GM12892 (cell line): ENCODE results near the gene PPP1R13B.

Experiments
- DNase-seq: peaks from one replicate; pipeline ENCODE4 v3.0.0; 2011; ENCODE audit not compliant: insufficient read length
- FAIRE-seq: peaks from 2 replicates; lab custom pipeline; 2011; peaks lifted over from hg19 to GRCh38; lab: Jason Lieb, UNC
- POLR2A ChIP-seq: IDR thresholded peaks from 2 replicates; pipeline ENCODE4 v1.6.1; 2011; ENCODE audit warnings: low read depth, low read length, control low read depth
- POLR2AphosphoS5 ChIP-seq: IDR thresholded peaks from 2 replicates; pipeline ENCODE4 v1.6.1; 2011; ENCODE audit warnings: low read depth, low read length, control low read depth
- TAF1 ChIP-seq: IDR thresholded peaks from 2 replicates; pipeline ENCODE4 v1.6.1; 2011; ENCODE audit warnings: low read depth, mild to moderate bottlenecking, control low read depth, low read length, borderline replicate concordance

Gene PPP1R13B

DNA sequence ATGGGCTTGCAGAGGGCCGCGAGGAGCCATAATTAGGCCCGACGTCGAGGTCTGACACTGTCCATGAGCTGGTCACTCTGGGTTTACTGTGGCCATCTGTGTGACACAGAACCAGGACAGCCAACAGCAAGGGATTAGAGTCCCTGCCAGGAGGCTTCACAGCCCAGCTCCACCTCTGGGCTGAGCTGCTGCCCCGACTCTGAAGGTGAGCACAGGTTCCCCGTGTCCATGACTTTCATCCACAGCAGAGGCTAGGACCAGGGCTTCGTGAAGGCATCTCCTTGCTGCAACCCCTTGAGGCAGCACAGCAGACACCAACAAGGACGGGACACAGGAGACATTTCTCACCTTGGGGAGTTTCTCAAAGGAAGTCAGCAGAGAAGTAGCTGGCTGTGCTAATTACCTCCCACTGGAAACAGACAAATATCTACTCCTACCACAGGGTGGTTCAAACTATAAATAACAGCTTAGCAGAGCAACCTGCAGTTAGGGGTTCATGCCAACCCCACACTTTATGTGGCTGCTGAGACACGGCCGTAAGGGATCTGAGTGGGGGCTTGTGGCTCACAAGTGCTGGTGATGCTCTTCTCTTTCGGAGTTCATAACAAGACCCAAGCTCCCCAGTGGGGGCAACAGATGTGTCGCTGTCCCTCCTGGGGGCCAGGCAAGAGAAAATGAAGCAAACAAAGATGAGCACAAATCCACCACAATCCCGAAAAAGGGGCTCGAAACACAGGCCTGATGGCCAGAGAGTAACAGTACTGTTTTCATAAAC lies 102.6 kb downstream of the PPP1R13B start:
- DNase-seq, result no peak
- TF ChIP-seq TAF1 (no peak), POLR2AphosphoS5 (no peak), POLR2A (no peak)
- no peak for FAIRE-seq

DNA sequence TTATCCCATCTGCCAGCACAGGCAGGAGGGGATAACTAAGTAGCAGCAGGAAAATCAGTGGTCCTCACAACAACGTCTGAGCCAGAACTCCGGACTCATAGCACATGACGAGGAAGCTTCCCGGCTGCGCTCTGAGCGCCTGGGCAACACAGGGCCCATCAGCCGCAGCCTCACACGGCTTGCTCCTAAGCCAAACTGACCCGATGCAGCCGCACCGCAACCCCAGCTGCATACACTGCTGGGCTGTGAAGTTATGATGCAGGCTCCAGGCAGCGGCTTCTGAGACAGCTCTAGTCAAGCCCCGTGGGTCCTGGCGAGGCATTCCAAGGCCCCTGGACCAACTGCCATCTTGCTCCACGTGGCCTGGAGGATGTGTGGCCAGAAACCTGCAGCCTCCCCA lies 103.7 kb downstream of the PPP1R13B start:
- TF ChIP-seq POLR2A (no peak), POLR2AphosphoS5 (no peak), TAF1 (no peak)
- FAIRE-seq (no peak), DNase-seq (no peak)

DNA sequence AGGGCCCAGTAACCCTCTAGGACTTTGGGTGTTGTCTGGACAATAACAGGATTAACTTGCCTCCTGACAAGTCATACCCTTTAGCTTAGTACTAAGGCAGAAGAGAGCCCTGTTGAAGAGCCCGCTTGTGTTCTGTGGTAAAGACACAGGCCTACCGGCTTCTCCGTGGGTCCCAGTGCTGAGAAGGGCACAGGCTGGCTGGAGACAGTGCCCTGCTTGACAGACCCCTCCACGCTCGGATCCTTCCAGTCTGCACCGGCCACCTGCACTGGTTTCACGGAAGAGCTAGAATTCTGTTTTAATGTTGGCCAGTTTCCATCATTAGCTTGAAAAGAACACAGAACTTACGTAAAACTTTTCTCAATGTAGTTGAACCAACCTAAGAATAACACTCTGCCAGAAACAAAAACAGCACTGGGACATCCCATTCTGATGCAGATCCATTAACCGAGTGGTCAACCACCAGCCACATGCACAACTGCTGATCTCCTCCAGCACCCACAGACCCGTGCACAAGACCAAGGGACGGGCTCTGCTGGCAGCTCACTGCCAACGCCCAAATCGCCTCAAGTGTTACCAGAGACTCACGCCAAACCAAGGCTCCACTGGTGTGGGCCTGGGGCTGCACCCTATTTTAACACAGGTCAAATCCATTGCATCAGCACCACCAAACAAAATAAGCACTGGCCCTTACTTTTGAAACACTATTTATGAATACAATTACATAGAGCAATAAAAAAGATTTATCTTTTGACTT lies 104.7 kb downstream of the PPP1R13B start:
- no peak for FAIRE-seq
- DNase-seq, result no peak
- no peak for TF ChIP-seq POLR2A
- TF ChIP-seq POLR2AphosphoS5, result no peak
- TF ChIP-seq TAF1, result no peak

DNA sequence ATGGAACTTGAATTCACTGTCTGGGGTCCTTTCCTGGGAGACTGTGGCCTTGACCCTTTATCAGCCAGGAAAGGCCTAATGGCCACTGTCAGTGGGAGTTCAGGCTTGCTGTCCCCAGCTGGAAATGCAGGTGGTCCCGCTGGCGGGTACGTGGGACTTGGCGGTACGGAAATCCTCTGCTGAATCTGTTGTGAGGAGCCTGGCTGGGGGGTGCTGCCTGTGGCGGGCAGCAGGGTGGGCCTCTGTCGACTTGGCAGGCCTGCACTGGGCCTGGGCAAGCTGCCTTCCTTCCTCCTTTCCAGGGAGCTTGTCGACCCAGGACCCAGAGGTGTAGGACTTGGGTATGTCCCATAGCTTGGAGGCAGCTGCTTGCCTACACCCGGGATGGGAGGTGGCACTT lies 105.5 kb downstream of the PPP1R13B start:
- no peak for DNase-seq
- no peak for FAIRE-seq
- TF ChIP-seq POLR2AphosphoS5 (no peak), POLR2A (no peak), TAF1 (no peak)

DNA sequence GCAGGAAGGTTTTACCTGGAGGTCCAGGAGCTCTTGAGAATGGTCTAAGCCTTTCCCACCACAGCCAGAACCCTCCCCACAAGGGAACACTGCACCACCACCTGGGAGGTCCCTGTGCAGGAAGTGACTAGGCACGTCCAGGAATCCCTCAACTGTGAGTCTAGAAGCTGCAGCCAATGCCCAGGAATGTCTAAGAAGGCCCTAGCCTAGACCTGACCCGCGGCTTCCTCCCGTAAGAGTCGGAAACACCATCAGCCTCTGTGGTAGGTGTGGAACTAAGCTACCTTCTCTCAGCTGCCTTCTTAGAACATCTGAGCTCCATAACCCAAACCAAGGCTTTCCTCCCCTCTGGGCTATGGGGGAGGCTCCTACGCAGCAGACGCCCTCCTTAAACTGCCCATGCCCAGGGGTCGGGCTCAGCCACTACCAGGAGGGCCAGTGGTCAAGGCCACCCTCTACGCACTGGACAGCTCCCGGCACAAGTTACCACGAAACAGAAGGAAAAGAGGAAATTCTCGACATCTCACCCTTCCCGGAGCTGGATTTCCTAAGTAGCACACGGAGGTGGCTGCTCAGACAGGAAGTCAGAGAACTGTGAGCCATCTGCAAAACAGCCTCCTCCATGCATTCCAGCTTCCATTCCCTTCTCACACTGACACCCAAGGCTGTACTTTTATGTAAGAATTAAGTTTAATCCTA lies 106.2 kb downstream of the PPP1R13B start:
- FAIRE-seq (no peak), DNase-seq (no peak)
- TF ChIP-seq TAF1 (no peak), POLR2A (no peak), POLR2AphosphoS5 (no peak)

DNA sequence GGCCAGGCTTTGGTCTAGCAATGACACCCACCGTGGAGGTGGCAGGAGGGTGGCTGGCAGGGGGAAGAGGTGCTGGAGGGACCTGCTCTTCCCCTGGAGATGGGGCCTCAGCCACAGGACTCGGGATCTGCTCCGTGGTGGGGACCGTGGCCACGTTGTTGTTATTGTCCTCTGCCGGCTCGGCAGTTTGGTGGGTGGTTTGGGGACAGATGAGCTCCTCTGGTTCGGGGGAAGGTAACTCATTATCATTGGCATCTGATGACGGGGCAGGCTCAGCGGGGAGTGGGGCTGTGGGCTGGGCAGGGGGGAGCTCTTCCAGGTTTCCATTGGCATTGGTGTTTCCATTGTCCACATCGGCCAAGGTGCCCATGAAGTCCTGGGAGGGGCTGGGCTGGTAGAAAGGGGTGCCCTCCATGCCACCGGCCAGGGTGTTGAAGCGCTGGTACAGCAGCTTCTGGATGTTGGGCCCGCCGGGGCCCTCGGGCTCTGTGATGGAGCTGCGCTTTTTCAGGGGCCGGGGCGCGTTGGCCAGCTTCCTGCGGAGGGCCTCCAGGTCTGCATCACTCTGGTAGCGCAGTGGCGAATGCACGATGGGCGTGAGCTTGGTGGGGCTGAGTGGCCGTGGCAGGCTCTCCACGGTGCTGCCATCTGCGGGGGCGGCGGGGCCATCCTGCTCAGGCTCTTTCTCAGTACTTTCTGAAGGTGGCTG lies 107.4 kb downstream of the PPP1R13B start:
- no peak for TF ChIP-seq POLR2A
- no peak for TF ChIP-seq TAF1
- TF ChIP-seq POLR2AphosphoS5, result no peak
- no peak for FAIRE-seq
- no peak for DNase-seq

DNA sequence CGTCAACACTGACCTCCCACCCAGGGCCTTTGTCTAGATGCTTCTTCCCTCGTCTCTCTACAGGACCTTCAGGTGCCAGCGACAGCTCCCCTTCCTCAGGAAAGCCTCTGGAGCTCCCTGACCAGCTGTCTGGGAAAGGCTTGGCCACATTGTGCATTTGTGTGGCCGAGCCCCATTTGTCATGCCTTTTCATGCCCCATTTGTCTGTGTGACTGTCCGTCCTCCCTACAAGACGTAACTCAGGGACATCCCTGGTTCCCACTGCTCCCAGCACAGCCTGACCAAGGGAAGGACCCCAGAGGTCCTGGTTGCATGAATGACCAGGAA lies 107.9 kb downstream of the PPP1R13B start:
- TF ChIP-seq POLR2A (no peak), TAF1 (no peak), POLR2AphosphoS5 (no peak)
- no peak for FAIRE-seq
- DNase-seq, result no peak

DNA sequence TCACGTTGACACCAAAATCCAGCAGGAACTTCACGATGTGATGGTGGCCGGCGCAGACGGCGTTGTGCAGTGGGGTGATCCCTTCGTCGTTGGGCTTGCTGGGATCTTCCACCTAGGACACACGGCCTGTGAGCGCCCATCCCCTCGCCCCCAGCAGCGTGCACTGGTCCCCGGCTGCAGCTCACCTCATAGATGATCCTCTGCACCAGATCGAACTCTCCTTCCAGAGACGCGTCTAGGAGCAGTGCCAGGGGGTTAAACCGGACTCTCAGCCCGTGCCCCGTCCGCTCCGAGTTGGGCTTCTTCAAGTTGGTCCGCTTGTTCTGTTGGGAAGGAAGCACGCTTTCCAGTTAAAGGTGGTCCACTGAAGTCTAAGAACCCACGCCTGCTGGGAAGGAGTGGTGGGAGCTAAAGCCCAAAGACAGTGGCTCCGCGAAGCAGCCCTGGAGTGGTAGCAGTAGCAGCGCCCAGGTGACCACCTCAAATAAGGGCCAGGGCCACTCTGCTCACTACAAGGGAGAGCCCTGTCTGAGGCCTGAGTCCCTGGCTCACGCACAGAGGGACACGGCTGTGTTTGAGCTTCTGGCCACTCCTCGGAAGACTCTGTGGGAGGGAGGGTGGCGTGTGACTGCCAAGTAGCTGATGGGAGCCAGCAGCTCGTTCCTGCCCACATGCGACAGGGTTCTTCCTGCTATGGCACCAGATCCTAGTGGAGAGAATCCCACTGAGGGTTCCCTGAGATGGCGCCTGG lies 108.5 kb downstream of the PPP1R13B start:
- no peak for TF ChIP-seq TAF1
- no peak for TF ChIP-seq POLR2AphosphoS5
- no peak for TF ChIP-seq POLR2A
- DNase-seq (no peak), FAIRE-seq (no peak)

DNA sequence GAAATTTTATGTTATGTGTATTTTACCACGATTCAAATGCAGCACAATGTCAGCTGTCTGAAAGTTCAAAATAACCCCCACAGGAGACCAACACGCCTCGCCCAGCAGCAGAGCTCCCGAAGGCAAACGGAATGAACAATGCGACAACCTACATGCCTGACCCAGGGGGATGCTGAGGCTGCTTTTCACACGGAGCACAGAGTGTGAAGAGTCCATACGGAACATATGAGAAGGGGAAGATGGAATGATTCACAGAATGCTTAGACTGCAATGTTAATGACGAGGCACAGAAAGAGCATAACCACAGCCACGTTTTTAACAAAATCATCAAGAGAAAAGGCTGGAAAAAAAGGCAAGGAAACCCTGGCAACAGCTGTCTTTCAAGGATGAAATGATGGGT lies 109.2 kb downstream of the PPP1R13B start:
- DNase-seq, result no peak
- no peak for TF ChIP-seq TAF1
- no peak for TF ChIP-seq POLR2AphosphoS5
- no peak for TF ChIP-seq POLR2A
- FAIRE-seq, result no peak

DNA sequence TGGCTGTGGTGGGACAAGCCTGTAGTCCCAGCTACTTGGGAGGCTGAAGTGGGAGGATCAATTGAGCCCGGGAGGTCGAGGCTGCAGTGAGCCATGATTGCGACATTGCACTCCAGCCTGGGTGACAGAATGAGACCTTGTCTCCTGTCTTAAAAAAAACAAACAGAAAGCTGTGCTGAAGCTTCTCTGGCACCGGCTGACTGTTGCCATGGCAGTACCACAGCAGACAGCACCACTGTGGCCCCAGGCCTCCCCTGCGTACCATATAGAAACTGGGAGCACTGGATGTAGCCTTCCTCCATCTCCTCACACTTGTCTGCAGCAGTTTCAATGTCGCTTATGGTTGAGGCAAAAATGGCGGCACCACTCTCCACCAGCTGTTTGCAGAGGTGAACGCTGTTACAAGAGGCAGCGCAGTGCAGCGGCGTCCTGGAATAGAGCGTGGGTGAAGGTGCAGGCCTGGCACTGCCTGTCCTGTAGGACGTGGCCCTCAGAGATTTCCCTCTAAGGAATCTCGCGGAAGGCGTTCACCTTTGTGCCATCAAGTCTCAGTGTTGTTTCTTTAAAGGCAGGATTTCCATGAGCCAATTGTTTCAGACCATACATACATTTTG lies 109.8 kb downstream of the PPP1R13B start:
- DNase-seq (no peak), FAIRE-seq (no peak)
- no peak for TF ChIP-seq POLR2A
- no peak for TF ChIP-seq POLR2AphosphoS5
- TF ChIP-seq TAF1, result no peak
